HCT116 (cell line): ENCODE measurements around the gene PTH2.

Source experiments
- EZH2 ChIP-seq: fragments of 200-600 bp; sonication (generic); IDR thresholded peaks from 2 replicates; pipeline ENCODE4 v1.6.1; 2017; ENCODE audit warnings: antibody characterized with exemption, mixed run types
- POLR2A ChIP-seq: IDR thresholded peaks from 2 replicates; pipeline ENCODE4 v1.7.0; 2011; ENCODE audit warnings: borderline replicate concordance; ENCODE audit not compliant: insufficient read depth, insufficient read length; ENCODE audit errors: extremely low read depth
- SIN3A ChIP-seq: IDR thresholded peaks from 2 replicates; pipeline ENCODE4 v1.6.1; 2012; ENCODE audit warnings: low read depth
- SP1 ChIP-seq: IDR thresholded peaks from 2 replicates; pipeline ENCODE4 v1.6.1; 2012; ENCODE audit warnings: low read depth
- ZBTB33 ChIP-seq: IDR thresholded peaks from 2 replicates; pipeline ENCODE4 v1.6.1; 2011; ENCODE audit warnings: mild to moderate bottlenecking, low read length, moderate library complexity; ENCODE audit not compliant: insufficient replicate concordance; ENCODE audit errors: extremely low read depth
- ZNF274 ChIP-seq: fragments of 200-500 bp; sonication (Bioruptor generic); IDR thresholded peaks from 2 replicates; pipeline ENCODE4 v1.6.1; 2014; ENCODE audit warnings: mild to moderate bottlenecking, low read depth, low read length, inconsistent platforms
- TF ChIP-seq, protein P1 (sequence below), 3 experiments: fragments of 200-600 bp in 1 of 3; sonication (generic) in 1 of 3; IDR thresholded peaks in 2 of 3; conservative IDR thresholded peaks in 1 of 3; 2 replicates each; pipeline ENCODE4 v1.5.1; 2012 to 2017; ENCODE audit warnings: low read depth in 2 of 3, low read length in 2 of 3, antibody characterized with exemption in 1 of 3, borderline replicate concordance in 1 of 3, control low read depth in 1 of 3, mild to moderate bottlenecking in 1 of 3, mixed read lengths in 1 of 3, mixed run types in 1 of 3, moderate library complexity in 1 of 3; ENCODE audit not compliant: insufficient read depth in 1 of 3

DNA sequence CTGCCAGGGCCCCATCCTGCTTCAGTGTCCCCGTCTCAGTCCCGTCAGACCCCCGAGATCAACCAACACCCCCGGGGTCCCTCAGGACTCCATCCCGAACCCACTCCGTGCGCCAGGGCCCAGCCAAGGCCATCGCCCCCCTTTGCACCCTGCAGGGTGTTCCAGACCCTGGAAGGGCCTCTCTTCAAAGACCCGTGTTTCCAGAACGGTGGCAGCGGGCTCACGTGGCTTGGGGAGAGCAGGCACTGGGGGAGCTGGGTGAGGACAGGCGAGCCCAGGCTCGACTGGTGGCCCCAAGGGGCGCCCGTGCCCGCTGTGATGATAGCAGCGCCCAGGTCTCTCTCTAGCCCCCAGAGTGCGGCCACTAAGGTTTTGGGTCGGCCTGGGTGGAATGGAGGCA, 33.8 kb downstream of the PTH2 start:
- TF ChIP-seq ZNF274 (no peak), POLR2A (no peak), SP1 (no peak), SIN3A (no peak), EZH2 (no peak), ZBTB33 (no peak)
- TF ChIP-seq, protein P1, sequence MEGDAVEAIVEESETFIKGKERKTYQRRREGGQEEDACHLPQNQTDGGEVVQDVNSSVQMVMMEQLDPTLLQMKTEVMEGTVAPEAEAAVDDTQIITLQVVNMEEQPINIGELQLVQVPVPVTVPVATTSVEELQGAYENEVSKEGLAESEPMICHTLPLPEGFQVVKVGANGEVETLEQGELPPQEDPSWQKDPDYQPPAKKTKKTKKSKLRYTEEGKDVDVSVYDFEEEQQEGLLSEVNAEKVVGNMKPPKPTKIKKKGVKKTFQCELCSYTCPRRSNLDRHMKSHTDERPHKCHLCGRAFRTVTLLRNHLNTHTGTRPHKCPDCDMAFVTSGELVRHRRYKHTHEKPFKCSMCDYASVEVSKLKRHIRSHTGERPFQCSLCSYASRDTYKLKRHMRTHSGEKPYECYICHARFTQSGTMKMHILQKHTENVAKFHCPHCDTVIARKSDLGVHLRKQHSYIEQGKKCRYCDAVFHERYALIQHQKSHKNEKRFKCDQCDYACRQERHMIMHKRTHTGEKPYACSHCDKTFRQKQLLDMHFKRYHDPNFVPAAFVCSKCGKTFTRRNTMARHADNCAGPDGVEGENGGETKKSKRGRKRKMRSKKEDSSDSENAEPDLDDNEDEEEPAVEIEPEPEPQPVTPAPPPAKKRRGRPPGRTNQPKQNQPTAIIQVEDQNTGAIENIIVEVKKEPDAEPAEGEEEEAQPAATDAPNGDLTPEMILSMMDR (IDR thresholded peaks at IDR 0.05 in 2 of 3, conservative IDR thresholded peaks at IDR 0.05 in 1 of 3; ENCODE audit: borderline replicate concordance in 1 of 3, insufficient read depth in 1 of 3, low read depth in 2 of 3, low read length in 2 of 3): no peak
